GM19025 (cell line): ENCODE data around the gene PSMA4.
"Not testable (repeated sequence)": the region's sequence is repeated elsewhere in the genome, so short reads cannot be mapped to it uniquely, and the experiment has no call there.

Source experiments
- ATAC-seq: cut with Tn5 transposase; IDR thresholded peaks from one replicate; pipeline ENCODE4 v1.9.1; 2021; ENCODE audit warnings: mild to moderate bottlenecking, low read depth, moderate library complexity; ENCODE audit not compliant: unreplicated experiment

PSMA4 gene

GRCh38 chr15:78550815-78551214, 10.6 kb downstream of the PSMA4 start:
- ATAC-seq, result no peak

- ATAC-seq, result no peak
Measured at GRCh38 chr15:78551902-78552301, 11.7 kb downstream of the PSMA4 start.

GRCh38 chr15:78552597-78552996, 12.4 kb downstream of the PSMA4 start:
- no peak for ATAC-seq

- not testable (repeated sequence) for ATAC-seq
Measured at GRCh38 chr15:78560201-78560600, 20.0 kb downstream of the PSMA4 start.

- ATAC-seq, result no peak
Measured at GRCh38 chr15:78561490-78561889, 21.2 kb downstream of the PSMA4 start.

- no peak for ATAC-seq
Measured at GRCh38 chr15:78563092-78563491, 22.8 kb downstream of the PSMA4 start.

- no peak for ATAC-seq
Measured at GRCh38 chr15:78564743-78565096, 24.5 kb downstream of the PSMA4 start.

GRCh38 chr15:78565097-78565950, 25.1 kb downstream of the PSMA4 start, which contains the start of gene CHRNA5:
Gene CHRNA5, plus strand, starts transcription at chr15:78565520. Its CDS starts 200 bp downstream, at chr15:78565720.
- ATAC-seq, result peak; percentile 81

- ATAC-seq, result no peak
Measured at GRCh38 chr15:78565951-78566774, 25.9 kb downstream of the PSMA4 start.

GRCh38 chr15:78567531-78567930, 27.3 kb downstream of the PSMA4 start:
- no peak for ATAC-seq

GRCh38 chr15:78570710-78571109, 30.5 kb downstream of the PSMA4 start:
- ATAC-seq, result no peak

GRCh38 chr15:78571382-78571781, 31.1 kb downstream of the PSMA4 start:
- ATAC-seq, result no peak

- no peak for ATAC-seq
Measured at GRCh38 chr15:78573416-78573815, 33.2 kb downstream of the PSMA4 start.

GRCh38 chr15:78574944-78575343, 34.7 kb downstream of the PSMA4 start:
- ATAC-seq, result no peak

GRCh38 chr15:78597583-78597982, 57.3 kb downstream of the PSMA4 start:
- no peak for ATAC-seq

- ATAC-seq, result no peak
Measured at GRCh38 chr15:78598348-78598747, 58.1 kb downstream of the PSMA4 start.

GRCh38 chr15:78599189-78599588, 58.9 kb downstream of the PSMA4 start:
- no peak for ATAC-seq
